NAMALWA (cell line): ENCODE results near the gene HCN1.

ENCODE experiments used
- DNase-seq: peaks from one replicate; pipeline ENCODE4 v3.0.0-alpha.2; 2015; ENCODE audit warnings: low spot score

HCN1 gene

GRCh38 chr5:45288746-45289145, 407.4 kb downstream of the HCN1 start:
- DNase-seq: no peak

- no peak for DNase-seq
Observed at GRCh38 chr5:45284436-45284835, 411.7 kb downstream of the HCN1 start.

DNA sequence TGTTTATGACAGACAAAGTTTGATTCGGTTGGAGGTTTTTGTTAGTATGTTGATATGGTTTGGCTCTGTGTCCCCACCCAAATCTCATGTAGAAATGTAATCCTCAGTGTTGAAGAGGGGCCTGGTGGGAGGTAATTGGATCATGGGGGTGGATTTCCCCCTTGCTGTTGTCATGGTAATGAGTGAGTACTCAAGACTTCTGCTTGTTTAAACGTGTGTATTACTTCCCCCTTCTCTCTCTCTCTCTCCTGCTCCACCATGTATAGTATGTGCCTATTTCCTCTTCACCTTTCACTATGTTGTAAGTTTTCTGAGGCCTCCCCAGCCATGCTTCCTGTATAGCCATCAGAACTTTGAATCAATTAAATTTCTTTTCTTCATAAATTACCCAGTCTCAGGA, 415.1 kb downstream of the HCN1 start:
- no peak for DNase-seq

- DNase-seq: no peak
Observed at GRCh38 chr5:45279109-45279508, 417.1 kb downstream of the HCN1 start.

- DNase-seq: no peak
Observed at GRCh38 chr5:45277860-45278259, 418.3 kb downstream of the HCN1 start.

- DNase-seq: no peak
Observed at GRCh38 chr5:45274241-45274640, 421.9 kb downstream of the HCN1 start.

DNA sequence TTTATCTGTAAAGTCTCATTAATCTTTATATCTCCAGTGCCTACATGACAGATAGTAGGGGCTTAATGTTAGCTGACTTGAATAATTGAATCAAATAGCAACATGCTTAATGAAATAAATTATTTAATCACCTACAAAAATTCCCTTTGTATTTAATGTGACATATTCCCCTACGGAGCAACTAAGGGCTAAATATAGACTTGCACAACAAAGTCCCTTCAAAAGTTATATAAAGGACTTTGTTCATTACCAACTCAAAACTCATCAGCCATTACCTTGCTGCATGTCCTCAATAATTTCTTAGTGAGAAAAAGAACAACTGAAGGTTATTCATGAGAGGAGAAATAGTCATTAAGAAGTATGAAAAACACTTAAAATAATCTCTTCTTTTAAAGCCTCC, 424.6 kb downstream of the HCN1 start:
- DNase-seq: no peak

DNA sequence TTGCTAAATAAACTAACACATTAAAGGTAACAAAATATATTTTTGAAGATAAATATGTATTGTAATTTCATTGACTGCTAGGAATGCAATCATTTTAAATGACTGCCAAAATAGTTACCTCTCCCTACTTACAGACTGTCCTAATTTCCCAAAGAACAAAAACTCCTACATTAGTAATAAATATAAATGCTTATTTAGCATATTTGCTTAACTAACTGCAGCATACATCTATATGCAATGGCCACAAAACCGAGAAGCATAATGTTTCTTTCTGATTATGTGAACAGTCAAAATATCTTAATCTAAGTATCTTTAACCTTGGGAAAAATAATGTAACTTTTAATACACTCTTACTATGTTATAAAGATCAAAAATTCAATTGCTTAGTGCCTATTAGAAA, 431.7 kb downstream of the HCN1 start:
- DNase-seq: no peak

DNA sequence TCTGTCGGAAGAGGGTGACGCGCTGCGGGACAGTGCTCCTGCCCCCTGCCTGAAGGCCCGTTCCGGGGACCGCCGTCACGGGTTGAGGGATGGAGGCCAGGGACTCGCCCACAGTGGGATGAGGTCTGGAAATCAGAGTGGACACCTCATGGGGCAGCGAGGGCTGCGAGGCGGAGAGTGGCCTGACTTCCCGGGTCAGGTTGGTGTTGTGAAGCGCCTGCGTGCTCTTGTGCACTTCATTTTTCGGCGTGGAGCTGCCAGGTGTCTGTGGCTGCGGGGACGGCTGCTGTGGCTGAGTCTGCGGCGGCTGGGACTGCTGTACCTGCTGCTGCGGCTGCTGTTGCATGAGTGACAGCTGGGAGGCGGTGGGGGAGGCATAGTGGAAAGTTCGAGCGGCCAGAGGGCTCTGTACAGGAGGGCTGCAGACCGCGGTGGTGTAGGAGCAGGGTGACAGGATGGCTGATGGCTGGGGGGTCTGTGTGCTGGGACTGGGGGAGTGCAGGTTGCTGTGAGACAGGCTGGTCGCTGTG, 434.1 kb downstream of the HCN1 start:
- DNase-seq: no peak

GRCh38 chr5:45261125-45261524, 435.1 kb downstream of the HCN1 start:
- no peak for DNase-seq

DNA sequence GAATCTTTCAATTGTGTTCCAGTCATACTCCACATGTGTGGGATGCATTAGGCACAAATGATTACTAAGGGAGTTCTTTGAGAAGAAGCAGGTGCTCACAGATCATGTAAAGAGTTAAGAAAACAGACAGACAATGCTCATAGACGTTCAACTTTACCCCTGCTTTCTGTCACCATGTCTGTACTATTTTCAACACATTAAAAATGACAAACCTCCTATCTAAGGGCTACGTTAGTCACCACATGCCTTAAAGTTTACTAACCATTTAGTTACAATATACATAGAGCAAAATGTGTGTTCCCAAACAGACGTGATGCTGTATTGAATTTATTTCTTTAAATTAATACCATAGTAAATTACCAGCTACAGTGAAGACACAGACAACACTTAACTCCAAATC, 435.9 kb downstream of the HCN1 start:
- no peak for DNase-seq

GRCh38 chr5:45252978-45253377, 443.2 kb downstream of the HCN1 start:
- DNase-seq: no peak

- no peak for DNase-seq
Observed at GRCh38 chr5:45252541-45252940, 443.6 kb downstream of the HCN1 start.

GRCh38 chr5:45225571-45226031, 470.6 kb downstream of the HCN1 start:
- no peak for DNase-seq

DNA sequence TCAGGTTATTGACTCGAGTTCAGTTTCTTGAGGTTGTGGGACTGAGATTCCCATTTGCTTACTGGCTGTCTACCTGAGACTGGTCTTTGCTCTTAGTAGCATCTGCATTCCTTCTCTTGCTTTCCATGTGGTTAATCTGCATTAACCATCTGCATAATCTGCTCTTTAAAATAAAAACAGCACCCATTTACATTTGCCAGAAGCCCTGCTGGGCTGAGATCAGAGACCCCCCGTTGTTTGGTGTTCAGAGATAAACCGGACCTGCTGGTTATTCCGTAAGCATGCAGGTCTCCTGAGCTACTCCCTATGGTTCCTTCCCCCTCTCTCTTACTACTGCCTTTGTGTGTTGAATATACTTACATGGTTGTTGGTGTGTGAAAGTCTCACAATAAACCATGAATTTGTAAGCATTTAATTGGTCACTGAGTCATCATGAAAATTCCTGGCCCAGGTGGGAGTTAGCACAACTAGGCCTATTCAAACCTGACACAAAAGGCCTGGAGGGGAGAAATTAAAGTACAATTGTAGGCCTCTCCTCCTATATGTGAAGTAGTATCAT, 490.7 kb downstream of the HCN1 start:
- DNase-seq: no peak
